Kidney (tissue), 14 donors: ENCODE measurements around the gene TMEM134. TPM values are rescaled to one million over a fixed set of nuclear protein-coding genes. Genes with fewer than 3 reads are reported as not detected.

Source experiments
- DNase-seq, 5 donors: peaks; one replicate each; pipeline ENCODE4 v3.0.0-alpha.2; 2013 to 2020
- FAIRE-seq: peaks from 2 replicates; lab custom pipeline; 2012; peaks lifted over from hg19 to GRCh38; lab: Jason Lieb, UNC
- H3K27ac ChIP-seq, 2 donors: one replicate each; pipeline ENCODE4 v1.7.0; 2013; ENCODE audit warnings: low read depth in 2 of 2, low read length in 2 of 2, inconsistent platforms in 1 of 2
- H3K27me3 ChIP-seq: one replicate; pipeline ENCODE4 v1.7.1; 2013; ENCODE audit warnings: low read length, inconsistent platforms; ENCODE audit not compliant: control insufficient read depth, insufficient read depth
- H3K36me3 ChIP-seq, 3 donors: one replicate each; pipeline versions ENCODE4 v1.7.0 to v1.7.1; 2013; ENCODE audit warnings: low read length in 3 of 3, control low read depth in 1 of 3, inconsistent platforms in 1 of 3; ENCODE audit not compliant: insufficient read depth in 3 of 3, control insufficient read depth in 2 of 3
- H3K4me1 ChIP-seq, 3 donors: one replicate each; pipeline versions ENCODE4 v1.7.0 to v1.7.1; 2013; ENCODE audit warnings: low read length in 3 of 3, inconsistent platforms in 1 of 3, low read depth in 1 of 3; ENCODE audit not compliant: control insufficient read depth in 2 of 3, insufficient read depth in 2 of 3
- H3K4me3 ChIP-seq, 3 donors: one replicate each; pipeline versions ENCODE4 v1.7.0 to v1.8.1; 2013; ENCODE audit warnings: low read length in 3 of 3, control low read depth in 1 of 3, inconsistent platforms in 1 of 3
- H3K9ac ChIP-seq, 3 donors: one replicate each; pipeline versions ENCODE4 v1.7.0 to v1.7.1; 2013; ENCODE audit warnings: low read length in 3 of 3, control low read depth in 1 of 3, inconsistent platforms in 1 of 3
- H3K9me3 ChIP-seq, 3 donors: one replicate each; pipeline versions ENCODE4 v1.7.0 to v1.7.1; 2013; ENCODE audit warnings: low read length in 3 of 3, control low read depth in 1 of 3, inconsistent platforms in 1 of 3; ENCODE audit not compliant: control insufficient read depth in 2 of 3, insufficient read depth in 1 of 3
- CTCF ChIP-seq: IDR thresholded peaks from 3 replicates; pipeline ENCODE4 v1.5.1; 2012; ENCODE audit warnings: mild to moderate bottlenecking, moderate library complexity, borderline replicate concordance; ENCODE audit not compliant: insufficient read depth; ENCODE audit errors: extremely low read depth
- intact Hi-C: fragments of 100-400 bp; cut with DNase I; formaldehyde crosslinking; loops from one replicate; pipeline ENCODE4 v1.11.1; 2022
- polyA plus RNA-seq: library from polyadenylated mRNA; stranded (reverse); fragments of 350-450 nt; fragmentation: Illumina TruSeq; extraction: RNeasy Lipid Tissue Mini Kit (QIAGEN cat#74804); gene quantifications from one replicate; pipeline ENCODE4 v1.2.3, GENCODE V29; 2014; ENCODE audit warnings: low read depth, low replicate concordance; ENCODE audit not compliant: insufficient read depth
- total RNA-seq: library from RNA; stranded (reverse); fragmentation: NEBNext Ultra II Directional; extraction: Animal tissue kit (Norgen Biotek cat#: 25700); gene quantifications from one replicate; pipeline ENCODE4 v1.2.1, GENCODE V29; 2021
- donor health status: control.
- donor health status: control.
- donor health status: control.
- donor health status: control.
- donor health status: control.
- donor health status: DM: yes; HTN: yes; CAD: no.
- donor health status: Normal renal cell carcinoma (clear cell type).

TMEM134 gene
- total and polyA plus RNA-seq, 2 donors from 2014 or later, result 65.5 to 127 TPM

- TF ChIP-seq CTCF, result no peak
- FAIRE-seq (no peak), DNase-seq (no peak)
- Histone ChIP-seq H3K9me3 (no peaks in the 10 kb centered on the region), H3K27me3 (no peaks in the 10 kb centered on the region), H3K4me1 (peaks cover 0 to 4% (median 3%) of the 10 kb centered on the region in 3 donors), H3K4me3 (no peak overlapping the region), H3K36me3 (no peaks in the 10 kb centered on the region), H3K9ac (no peak overlapping the region), H3K27ac (no peak overlapping the region)
- intact Hi-C loops, result no loop called here
These were observed 19.8 kb downstream of the TMEM134 start for GRCh38 chr11:67449116-67449844.

GRCh38 chr11:67448220-67448609 is 20.8 kb downstream of the TMEM134 start:
- Histone ChIP-seq H3K27me3 (no peaks in the 10 kb centered on the region), H3K4me3 (no peak overlapping the region), H3K9me3 (no peaks in the 10 kb centered on the region), H3K4me1 (peaks cover 0 to 4% (median 3%) of the 10 kb centered on the region in 3 donors), H3K9ac (no peak overlapping the region), H3K36me3 (no peaks in the 10 kb centered on the region), H3K27ac (no peak overlapping the region)
- TF ChIP-seq CTCF, result no peak
- intact Hi-C loops, result no loop called here
- DNase-seq (peak in 1 of 5 donors; percentile 48), FAIRE-seq (no peak)

GRCh38 chr11:67445515-67445914 is 23.5 kb downstream of the TMEM134 start:
- Histone ChIP-seq H3K27ac (no peak overlapping the region), H3K9ac (no peak overlapping the region), H3K4me1 (peaks cover 0 to 12% (median 3%) of the 10 kb centered on the region in 3 donors), H3K36me3 (no peaks in the 10 kb centered on the region), H3K27me3 (no peaks in the 10 kb centered on the region), H3K4me3 (no peak overlapping the region), H3K9me3 (no peaks in the 10 kb centered on the region)
- FAIRE-seq (no peak), DNase-seq (peak in 1 of 5 donors; percentile 41)
- intact Hi-C loops, result no loop called here
- TF ChIP-seq CTCF, result no peak
